ENCODE measurements around the gene GH1. TPM values are rescaled to one million over a fixed set of nuclear protein-coding genes. Genes with fewer than 3 reads are reported as not detected.

The GH1 gene
- polyA plus RNA-seq, 2 of the 4 experiments (the other 2 are of a cell fraction) = not detected

GRCh38 chr17:63944736-63945499 is 26.3 kb upstream of the GH1 start:
- 66% methylated on average over 21 of the region's 24 CpGs for WGBS (ENCODE audit: missing lambda C conversion rate)
- no peak for TF ChIP-seq PHF8 (IDR thresholded peaks at IDR 0.05; ENCODE audit: borderline replicate concordance, low read depth)
- no peak for TF ChIP-seq HOXA7 (CRISPR knock-in tag; IDR thresholded peaks at IDR 0.05)
- TF ChIP-seq POLR2A (IDR thresholded peaks at IDR 0.05; ENCODE audit: low read length) = no peak
- no peak for TF ChIP-seq RNF2 (IDR thresholded peaks at IDR 0.05; ENCODE audit: borderline replicate concordance, low read depth)
- TF ChIP-seq EP300 (IDR thresholded peaks at IDR 0.05) = no peak
- no peak for TF ChIP-seq ZC3H11A (IDR thresholded peaks at IDR 0.05)
- no peak for TF ChIP-seq KDM1A (IDR thresholded peaks at IDR 0.05; ENCODE audit: low read depth)
- TF ChIP-seq CHD4 (IDR thresholded peaks at IDR 0.05; ENCODE audit: borderline replicate concordance) = no peak
- TF ChIP-seq REST (IDR thresholded peaks at IDR 0.05) = no peak
- TF ChIP-seq SMC3 (IDR thresholded peaks at IDR 0.05) = no peak
- ChIA-PET POLR2A (no interaction called here), CTCF (interaction anchor here (0.6 to 5.1 kb wide), 18 partner anchors 10 to 196 kb away, joined by 3 to 90 read pairs (median 16); partner anchors contain the start of genes CD79B, CSHL1, ERN1 and GH1)
- H3K9me3 ChIP-seq = no peaks in the 10 kb centered on the region
- no peak overlapping the region for H3K27ac ChIP-seq
- FAIRE-seq = no peak
- H3K4me2 ChIP-seq = no peak overlapping the region
- no peak for ATAC-seq
- no peak overlapping the region for H3K4me3 ChIP-seq
- no peak for DNase-seq (ENCODE audit: low read depth in 1 of 2, low spot score in 1 of 2)
- H3K4me1 ChIP-seq = no peaks in the 10 kb centered on the region

- CTCF ChIA-PET = interaction anchor here (1.5 to 5.1 kb wide), 4 partner anchors 11 to 81 kb away, joined by 6 to 90 read pairs (median 8); partner anchors contain the start of genes CD79B and GH1
- no peak overlapping the region for H3K4me2 ChIP-seq
- H3K27ac ChIP-seq = no peak overlapping the region
- FAIRE-seq (no peak), DNase-seq (ENCODE audit: low read depth in 1 of 2, low spot score in 1 of 2) (no peak), ATAC-seq (no peak)
- H3K4me1 ChIP-seq = no peaks in the 10 kb centered on the region
- H3K4me3 ChIP-seq = no peak overlapping the region
- 57% methylated on average over 9 of the region's 9 CpGs for WGBS (ENCODE audit: missing lambda C conversion rate)
- H3K9me3 ChIP-seq = no peaks in the 10 kb centered on the region
- POLR2A ChIA-PET = no interaction called here
- TF ChIP-seq ESRRA (IDR thresholded peaks at IDR 0.05; ENCODE audit: borderline replicate concordance, low read length) (no peak), RCOR1 (IDR thresholded peaks at IDR 0.05; ENCODE audit: low read depth, low read length) (no peak), SMC3 (IDR thresholded peaks at IDR 0.05) (no peak), ZNF302 (CRISPR knock-in tag; IDR thresholded peaks at IDR 0.05) (no peak), POLR2AphosphoS2 (conservative IDR thresholded peaks at IDR 0.05; ENCODE audit: low read length) (no peak), HOXA7 (CRISPR knock-in tag; IDR thresholded peaks at IDR 0.05) (no peak), CHD2 (IDR thresholded peaks at IDR 0.05; ENCODE audit: low read length, partially characterized antibody) (no peak), ELK1 (IDR thresholded peaks at IDR 0.05; ENCODE audit: low read depth, low read length) (no peak), MAX (IDR thresholded peaks at IDR 0.05) (no peak), USF2 (IDR thresholded peaks at IDR 0.05) (no peak), REST (IDR thresholded peaks at IDR 0.05) (no peak), BCL3 (IDR thresholded peaks at IDR 0.05) (no peak), RFX5 (IDR thresholded peaks at IDR 0.05) (no peak), JUNB (IDR thresholded peaks at IDR 0.05) (no peak), ZSCAN20 (CRISPR knock-in tag; IDR thresholded peaks at IDR 0.05) (no peak), HES2 (IDR thresholded peaks at IDR 0.05) (no peak), CBX8 (IDR thresholded peaks at IDR 0.05) (no peak), TP53 (CRISPR knock-in tag; IDR thresholded peaks at IDR 0.05) (no peak), EHF (CRISPR knock-in tag; IDR thresholded peaks at IDR 0.05) (no peak)
Measured at GRCh38 chr17:63943745-63944144, 25.1 kb upstream of the GH1 start.

All from A549 (cell line).